ENCODE results near the gene SEH1L.
"Not testable (repeated sequence)": the region's sequence is repeated elsewhere in the genome, so short reads cannot be mapped to it uniquely, and the experiment has no call there.

The SEH1L gene

GRCh38 chr18:12995952-12996477, 48.2 kb downstream of the SEH1L start:
- no peak for DNase-seq (ENCODE audit: low spot score)

- no peak for DNase-seq (ENCODE audit: low spot score)
Measured at GRCh38 chr18:12996661-12997292, 49.0 kb downstream of the SEH1L start.

- DNase-seq (ENCODE audit: low spot score) = not testable (repeated sequence)
Measured at GRCh38 chr18:12997330-12997729, 49.5 kb downstream of the SEH1L start.

- DNase-seq (ENCODE audit: low spot score) = no peak
Measured at GRCh38 chr18:12998332-12999060, 50.7 kb downstream of the SEH1L start.

GRCh38 chr18:13003466-13003896, 55.7 kb downstream of the SEH1L start:
- peak; percentile 56 for DNase-seq (ENCODE audit: low spot score)

- DNase-seq (ENCODE audit: low spot score) = no peak
Measured at GRCh38 chr18:13004396-13004795, 56.6 kb downstream of the SEH1L start.

- no peak for DNase-seq (ENCODE audit: low spot score)
Measured at GRCh38 chr18:13005289-13005688, 57.5 kb downstream of the SEH1L start.

GRCh38 chr18:13006531-13007247, 58.9 kb downstream of the SEH1L start:
- no peak for DNase-seq (ENCODE audit: low spot score)

GRCh38 chr18:13007248-13007560, 59.4 kb downstream of the SEH1L start:
- DNase-seq (ENCODE audit: low spot score) = no peak

- DNase-seq (ENCODE audit: low spot score) = no peak
Measured at GRCh38 chr18:13011719-13012118, 63.9 kb downstream of the SEH1L start.

- DNase-seq (ENCODE audit: low spot score) = no peak
Measured at GRCh38 chr18:13014232-13014631, 66.4 kb downstream of the SEH1L start.

- DNase-seq (ENCODE audit: low spot score) = no peak
Measured at GRCh38 chr18:13014818-13015217, 67.0 kb downstream of the SEH1L start.

- DNase-seq (ENCODE audit: low spot score) = no peak
Measured at GRCh38 chr18:13017247-13017875, 69.5 kb downstream of the SEH1L start.

- DNase-seq (ENCODE audit: low spot score) = no peak
Measured at GRCh38 chr18:13018374-13018773, 70.6 kb downstream of the SEH1L start.

GRCh38 chr18:13019301-13019700, 71.5 kb downstream of the SEH1L start:
- DNase-seq (ENCODE audit: low spot score) = no peak

GRCh38 chr18:13022644-13023043, 74.8 kb downstream of the SEH1L start:
- DNase-seq (ENCODE audit: low spot score) = no peak

- no peak for DNase-seq (ENCODE audit: low spot score)
Measured at GRCh38 chr18:13025233-13025632, 77.4 kb downstream of the SEH1L start.

GRCh38 chr18:13026583-13027270, 78.9 kb downstream of the SEH1L start:
- DNase-seq (ENCODE audit: low spot score) = no peak

- no peak for DNase-seq (ENCODE audit: low spot score)
Measured at GRCh38 chr18:13028869-13029268, 81.1 kb downstream of the SEH1L start.

GRCh38 chr18:13032173-13032572, 84.4 kb downstream of the SEH1L start:
- DNase-seq (ENCODE audit: low spot score) = no peak

- DNase-seq (ENCODE audit: low spot score) = no peak
Measured at GRCh38 chr18:13035249-13035914, 87.6 kb downstream of the SEH1L start.

Data from cerebellar cortex (tissue), 1 donor.